Activated T-cell treated with anti-CD3 and anti-CD28 coated beads, Interleukin-2, amount 50 U/mL, for 4 hours (primary cell): ENCODE results near the gene SLX9. TPM values are rescaled to one million over a fixed set of nuclear protein-coding genes. Genes with fewer than 3 reads are reported as not detected.

Source experiments
- ATAC-seq, 2 donors: fragments of 200-7000 bp; cut with Tn5 transposase; one replicate each; pipeline ENCODE4 v1.10.0; 2021
- DNase-seq: peaks from one replicate; pipeline ENCODE4 v3.0.0-alpha.2; 2020
- H3K27me3 Mint-ChIP-seq: one replicate; pipeline ENCODE4 v1.8.0; 2021; ENCODE audit warnings: low read depth, mixed read lengths
- H3K36me3 Mint-ChIP-seq: one replicate; pipeline ENCODE4 v1.8.0; 2022; ENCODE audit warnings: mixed read lengths; ENCODE audit not compliant: insufficient read depth
- H3K4me1 Mint-ChIP-seq: one replicate; pipeline ENCODE4 v1.8.0; 2021; ENCODE audit warnings: low read depth, mixed read lengths
- H3K4me3 Mint-ChIP-seq: one replicate; pipeline ENCODE4 v1.8.0; 2021; ENCODE audit warnings: mild to moderate bottlenecking, moderate library complexity, mixed read lengths
- H3K9me3 Mint-ChIP-seq: one replicate; pipeline ENCODE4 v1.8.0; 2021; ENCODE audit warnings: mixed read lengths
- total RNA-seq, 3 donors: library from RNA; stranded (reverse); gene quantifications; one replicate each; pipeline ENCODE4 v1.2.1, GENCODE V29; 2021

SLX9 gene
- total RNA-seq, 3 donors from 2014 or later, result 100 to 130 (median 126) TPM

GRCh38 chr21:44898851-44899767 lies 40.7 kb upstream of the SLX9 start:
- H3K9me3 Mint-ChIP-seq, result no peaks in the 10 kb centered on the region
- H3K27me3 Mint-ChIP-seq, result no peaks in the 10 kb centered on the region
- peaks cover 41% of the 10 kb centered on the region for H3K36me3 Mint-ChIP-seq
- no peak overlapping the region for H3K4me3 Mint-ChIP-seq
- H3K4me1 Mint-ChIP-seq, result no peaks in the 10 kb centered on the region
- no peak for DNase-seq
- no peak for ATAC-seq

- peaks cover 5% of the 10 kb centered on the region for H3K4me1 Mint-ChIP-seq
- no peaks in the 10 kb centered on the region for H3K27me3 Mint-ChIP-seq
- DNase-seq (no peak), ATAC-seq (no peak)
- no peak overlapping the region for H3K4me3 Mint-ChIP-seq
- no peaks in the 10 kb centered on the region for H3K9me3 Mint-ChIP-seq
- H3K36me3 Mint-ChIP-seq, result peaks cover 49% of the 10 kb centered on the region
Observed at GRCh38 chr21:44899768-44900558, 39.9 kb upstream of the SLX9 start.

GRCh38 chr21:44900559-44901251 lies 39.1 kb upstream of the SLX9 start:
- Mint-ChIP-seq H3K27me3 (no peaks in the 10 kb centered on the region), H3K4me1 (peaks cover 5% of the 10 kb centered on the region), H3K4me3 (no peak overlapping the region), H3K36me3 (peaks cover 49% of the 10 kb centered on the region), H3K9me3 (no peaks in the 10 kb centered on the region)
- ATAC-seq (no peak), DNase-seq (no peak)

- no peaks in the 10 kb centered on the region for H3K27me3 Mint-ChIP-seq
- H3K4me1 Mint-ChIP-seq, result peaks cover 5% of the 10 kb centered on the region
- DNase-seq, result no peak
- ATAC-seq, result no peak
- peaks cover 48% of the 10 kb centered on the region for H3K36me3 Mint-ChIP-seq
- H3K4me3 Mint-ChIP-seq, result no peak overlapping the region
- no peaks in the 10 kb centered on the region for H3K9me3 Mint-ChIP-seq
Observed at GRCh38 chr21:44901391-44902074, 38.3 kb upstream of the SLX9 start.

GRCh38 chr21:44902268-44903049 lies 37.4 kb upstream of the SLX9 start:
- no peak for ATAC-seq
- DNase-seq, result no peak
- no peaks in the 10 kb centered on the region for H3K27me3 Mint-ChIP-seq
- H3K36me3 Mint-ChIP-seq, result peaks cover 48% of the 10 kb centered on the region
- peaks cover 5% of the 10 kb centered on the region for H3K4me1 Mint-ChIP-seq
- no peaks in the 10 kb centered on the region for H3K9me3 Mint-ChIP-seq
- H3K4me3 Mint-ChIP-seq, result no peak overlapping the region

GRCh38 chr21:44903050-44903685 lies 36.7 kb upstream of the SLX9 start:
- H3K9me3 Mint-ChIP-seq, result no peaks in the 10 kb centered on the region
- H3K27me3 Mint-ChIP-seq, result no peaks in the 10 kb centered on the region
- H3K4me3 Mint-ChIP-seq, result no peak overlapping the region
- no peak for ATAC-seq
- no peak for DNase-seq
- H3K36me3 Mint-ChIP-seq, result peaks cover 48% of the 10 kb centered on the region
- H3K4me1 Mint-ChIP-seq, result peaks cover 11% of the 10 kb centered on the region

GRCh38 chr21:44903689-44904088 lies 36.1 kb upstream of the SLX9 start:
- no peak for DNase-seq
- Mint-ChIP-seq H3K36me3 (peaks cover 46% of the 10 kb centered on the region), H3K4me1 (peaks cover 15% of the 10 kb centered on the region), H3K27me3 (no peaks in the 10 kb centered on the region), H3K9me3 (no peaks in the 10 kb centered on the region), H3K4me3 (no peak overlapping the region)
- no peak for ATAC-seq

GRCh38 chr21:44904141-44904923 lies 35.5 kb upstream of the SLX9 start:
- DNase-seq (no peak), ATAC-seq (no peak)
- Mint-ChIP-seq H3K9me3 (no peaks in the 10 kb centered on the region), H3K4me3 (no peak overlapping the region), H3K36me3 (peaks cover 47% of the 10 kb centered on the region), H3K4me1 (peaks cover 21% of the 10 kb centered on the region), H3K27me3 (no peaks in the 10 kb centered on the region)

- no peak for DNase-seq
- Mint-ChIP-seq H3K4me1 (peaks cover 28% of the 10 kb centered on the region), H3K27me3 (no peaks in the 10 kb centered on the region), H3K4me3 (no peak overlapping the region), H3K9me3 (no peaks in the 10 kb centered on the region), H3K36me3 (peaks cover 48% of the 10 kb centered on the region)
- no peak for ATAC-seq
Observed at GRCh38 chr21:44905016-44905727, 34.7 kb upstream of the SLX9 start.

GRCh38 chr21:44905728-44906090 lies 34.1 kb upstream of the SLX9 start:
- no peaks in the 10 kb centered on the region for H3K27me3 Mint-ChIP-seq
- no peak overlapping the region for H3K4me3 Mint-ChIP-seq
- H3K36me3 Mint-ChIP-seq, result peaks cover 44% of the 10 kb centered on the region
- H3K4me1 Mint-ChIP-seq, result peaks cover 32% of the 10 kb centered on the region
- no peak for DNase-seq
- no peak for ATAC-seq
- no peaks in the 10 kb centered on the region for H3K9me3 Mint-ChIP-seq

- Mint-ChIP-seq H3K27me3 (no peaks in the 10 kb centered on the region), H3K4me1 (peaks cover 48% of the 10 kb centered on the region), H3K9me3 (no peaks in the 10 kb centered on the region), H3K4me3 (no peak overlapping the region), H3K36me3 (peaks cover 32% of the 10 kb centered on the region)
- ATAC-seq, result no peak
- DNase-seq, result no peak
Observed at GRCh38 chr21:44907225-44907965, 32.4 kb upstream of the SLX9 start.
